A549 treated with DMSO at 1 μM for 4 hours (cell line): ENCODE data around the gene ZNF384. TPM values are rescaled to one million over a fixed set of nuclear protein-coding genes. Genes with fewer than 3 reads are reported as not detected.

Source experiments
- total RNA-seq: library from RNA; stranded (reverse); fragments of 200-300 nt; extraction: Qiagen RNA extraction; gene quantifications from 5 replicates; pipeline ENCODE4 v1.2.3, GENCODE V29; 2022; ENCODE audit warnings: low read depth

Gene ZNF384
- total RNA-seq, result 55.6 to 67.7 TPM (median 63.0 TPM) in 5 replicates

GRCh38 chr12:6688999-6689882, at the start of gene ZNF384:
Gene ZNF384, minus strand, starts transcription at chr12:6689375. Its CDS starts 9,855 bp downstream, at chr12:6679520.

GRCh38 chr12:6723607-6724408, 34.6 kb upstream of the ZNF384 start, which contains the start of gene COPS7A:
Gene COPS7A, plus strand, starts transcription at chr12:6724046. Its CDS starts 611 bp downstream, at chr12:6724657.

GRCh38 chr12:6700646-6701051, 11.5 kb upstream of the ZNF384 start, which contains the start of gene PIANP:
Gene PIANP, minus strand, starts transcription at chr12:6700815. Its CDS starts 2,754 bp downstream, at chr12:6698061.

GRCh38 chr12:6662906-6663742, 26.1 kb downstream of the ZNF384 start, which contains the start of gene ING4:
Gene ING4, minus strand, starts transcription at chr12:6663119. Its CDS starts 18 bp downstream, at chr12:6663101.

GRCh38 chr12:6647083-6647604, 42.0 kb downstream of the ZNF384 start, which contains the start of gene ACRBP:
Gene ACRBP, minus strand, starts transcription at chr12:6647432. Its CDS starts 66 bp downstream, at chr12:6647366.

GRCh38 chr12:6635856-6636531, 53.2 kb downstream of the ZNF384 start, which contains the start of gene LPAR5:
Gene LPAR5, minus strand, starts transcription at chr12:6635959. Its CDS starts 14,711 bp downstream, at chr12:6621248.

Other genes starting within 250 kb of the ZNF384 start
- not detected in 5 replicates for gene CD27, start 244.4 kb downstream of the ZNF384 start, total RNA-seq
- 2.8 to 4.5 TPM (median 3.7 TPM) in 5 replicates for gene TAPBPL, start 237.3 kb downstream of the ZNF384 start, total RNA-seq
- 9.3 to 12.7 TPM (median 11.5 TPM) in 5 replicates for gene VAMP1, start 218.7 kb downstream of the ZNF384 start, total RNA-seq
- 295 to 330 TPM (median 316 TPM) in 5 replicates for gene MRPL51, start 196.1 kb downstream of the ZNF384 start, total RNA-seq
- gene NCAPD2, start 195.3 kb downstream of the ZNF384 start, total RNA-seq, result 66.6 to 79.8 TPM (median 73.5 TPM) in 5 replicates
- 7,428 to 9,230 TPM (median 8,815 TPM) in 5 replicates for gene GAPDH, start 154.9 kb downstream of the ZNF384 start, total RNA-seq
- gene IFFO1, start 133.3 kb downstream of the ZNF384 start, total RNA-seq, result 2.3 to 3.1 TPM (median 2.7 TPM) in 5 replicates
- 105 to 121 TPM (median 110 TPM) in 5 replicates for gene NOP2, start 121.1 kb downstream of the ZNF384 start, total RNA-seq
- gene CHD4, start 82.0 kb downstream of the ZNF384 start, total RNA-seq, result 66.0 to 80.0 TPM (median 71.6 TPM) in 5 replicates
- gene LPAR5, start 53.4 kb downstream of the ZNF384 start, total RNA-seq, result 0.38 to 0.71 TPM (median 0.53 TPM) in 5 replicates
- 0.21 to 0.34 TPM (median 0.23 TPM) in 3 of 5 replicates, not detected in the others for gene ACRBP, start 41.9 kb downstream of the ZNF384 start, total RNA-seq
- gene ING4, start 26.3 kb downstream of the ZNF384 start, total RNA-seq, result 13.5 to 18.2 TPM (median 15.7 TPM) in 5 replicates
- 0.58 to 1.6 TPM (median 0.96 TPM) in 5 replicates for gene PIANP, start 11.4 kb upstream of the ZNF384 start, total RNA-seq
- gene COPS7A, start 34.7 kb upstream of the ZNF384 start, total RNA-seq, result 53.3 to 61.0 TPM (median 56.5 TPM) in 5 replicates
- gene MLF2, start 63.8 kb upstream of the ZNF384 start, total RNA-seq, result 275 to 309 TPM (median 292 TPM) in 5 replicates
- 682 to 907 TPM (median 824 TPM) in 5 replicates for gene PTMS, start 77.0 kb upstream of the ZNF384 start, total RNA-seq
- 0.47 to 2.2 TPM (median 1.4 TPM) in 5 replicates for gene LAG3, start 83.1 kb upstream of the ZNF384 start, total RNA-seq
- gene CD4, start 100.2 kb upstream of the ZNF384 start, total RNA-seq, result not detected in 5 replicates
- gene GPR162, start 132.4 kb upstream of the ZNF384 start, total RNA-seq, result 0.39 to 0.93 TPM (median 0.47 TPM) in 5 replicates
- 24.8 to 31.7 TPM (median 26.6 TPM) in 5 replicates for gene P3H3, start 139.0 kb upstream of the ZNF384 start, total RNA-seq
- 1.9 to 2.8 TPM (median 1.9 TPM) in 5 replicates for gene GNB3, start 151.6 kb upstream of the ZNF384 start, total RNA-seq
- gene CDCA3, start 161.9 kb upstream of the ZNF384 start, total RNA-seq, result 76.1 to 88.0 TPM (median 79.3 TPM) in 5 replicates
- 77.5 to 93.5 TPM (median 87.6 TPM) in 5 replicates for gene USP5, start 162.8 kb upstream of the ZNF384 start, total RNA-seq
- 1,539 to 1,667 TPM (median 1,622 TPM) in 5 replicates for gene TPI1, start 178.2 kb upstream of the ZNF384 start, total RNA-seq
- 18.3 to 23.2 TPM (median 21.4 TPM) in 5 replicates for gene SPSB2, start 183.9 kb upstream of the ZNF384 start, total RNA-seq
- gene LRRC23, start 215.4 kb upstream of the ZNF384 start, total RNA-seq, result 15.5 to 18.7 TPM (median 18.1 TPM) in 5 replicates
- gene ENO2, start 225.2 kb upstream of the ZNF384 start, total RNA-seq, result 37.1 to 44.4 TPM (median 42.7 TPM) in 5 replicates
- 49.8 to 82.1 TPM (median 68.2 TPM) in 5 replicates for gene ATN1, start 238.6 kb upstream of the ZNF384 start, total RNA-seq